GM19035 (cell line): ENCODE data around the gene TIFAB.
"Not testable (repeated sequence)": the region's sequence is repeated elsewhere in the genome, so short reads cannot be mapped to it uniquely, and the experiment has no call there.

Source experiments
- ATAC-seq: cut with Tn5 transposase; IDR thresholded peaks from one replicate; pipeline ENCODE4 v1.9.1; 2021; ENCODE audit not compliant: unreplicated experiment

The TIFAB gene, protein sequence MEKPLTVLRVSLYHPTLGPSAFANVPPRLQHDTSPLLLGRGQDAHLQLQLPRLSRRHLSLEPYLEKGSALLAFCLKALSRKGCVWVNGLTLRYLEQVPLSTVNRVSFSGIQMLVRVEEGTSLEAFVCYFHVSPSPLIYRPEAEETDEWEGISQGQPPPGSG

DNA sequence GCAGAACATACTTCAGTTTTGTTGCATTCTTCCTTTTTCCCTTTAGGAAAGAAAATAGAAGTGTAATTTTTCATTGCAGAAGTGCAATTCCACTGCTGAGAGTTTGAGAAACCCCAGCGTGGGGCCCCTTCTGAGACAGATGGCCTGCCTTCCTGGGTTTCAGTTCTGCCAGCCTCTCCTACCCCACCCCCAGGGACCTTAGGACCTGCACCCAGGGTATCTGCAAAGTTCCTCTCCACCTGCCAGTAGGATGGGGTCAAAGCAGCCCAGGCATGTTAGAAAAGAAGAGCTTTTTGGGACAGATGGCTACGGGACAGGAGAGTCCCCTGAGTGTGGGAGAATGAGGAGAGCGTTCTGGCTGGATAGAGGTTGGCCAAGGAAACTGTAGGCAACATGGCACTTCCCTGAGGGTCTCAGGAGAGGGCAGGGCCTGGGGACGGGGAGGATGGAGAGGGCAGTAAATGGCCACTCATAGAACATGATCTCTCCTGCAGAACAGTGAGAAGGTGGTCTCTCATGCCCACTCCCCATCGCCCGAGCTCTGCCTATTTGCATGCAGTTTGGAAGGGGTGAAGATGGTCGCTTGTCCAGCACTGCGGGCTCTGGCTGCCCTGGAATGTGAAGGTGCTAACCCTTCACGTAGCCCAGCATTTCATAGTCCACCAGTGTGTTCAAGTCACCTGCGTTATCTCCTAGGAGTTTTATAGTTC lies at the start of gene TIFAB:
TSS of gene TIFAB (minus strand) at position 31 of the 710 bp plus-strand sequence. CDS start 2,412 bp downstream, outside the sequence.
- ATAC-seq: no peak

DNA sequence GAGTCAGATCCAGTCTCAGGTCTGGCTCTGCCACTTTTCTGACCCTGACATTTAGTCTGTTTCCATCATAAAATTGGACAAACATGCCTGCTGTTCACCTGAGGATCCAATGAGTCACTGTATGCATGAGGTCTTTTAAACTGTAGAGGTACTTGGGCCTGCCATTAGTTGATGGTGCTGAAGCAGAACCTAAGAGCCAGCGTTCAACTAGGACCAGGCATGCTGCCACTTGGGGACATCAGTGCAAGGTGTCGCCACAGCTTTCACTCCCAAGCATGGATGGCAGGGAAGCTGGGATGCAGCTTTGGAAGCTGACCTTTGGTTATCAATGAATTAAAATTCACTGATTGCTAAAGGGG lies 46.5 kb upstream of the TIFAB start:
- no peak for ATAC-seq

DNA sequence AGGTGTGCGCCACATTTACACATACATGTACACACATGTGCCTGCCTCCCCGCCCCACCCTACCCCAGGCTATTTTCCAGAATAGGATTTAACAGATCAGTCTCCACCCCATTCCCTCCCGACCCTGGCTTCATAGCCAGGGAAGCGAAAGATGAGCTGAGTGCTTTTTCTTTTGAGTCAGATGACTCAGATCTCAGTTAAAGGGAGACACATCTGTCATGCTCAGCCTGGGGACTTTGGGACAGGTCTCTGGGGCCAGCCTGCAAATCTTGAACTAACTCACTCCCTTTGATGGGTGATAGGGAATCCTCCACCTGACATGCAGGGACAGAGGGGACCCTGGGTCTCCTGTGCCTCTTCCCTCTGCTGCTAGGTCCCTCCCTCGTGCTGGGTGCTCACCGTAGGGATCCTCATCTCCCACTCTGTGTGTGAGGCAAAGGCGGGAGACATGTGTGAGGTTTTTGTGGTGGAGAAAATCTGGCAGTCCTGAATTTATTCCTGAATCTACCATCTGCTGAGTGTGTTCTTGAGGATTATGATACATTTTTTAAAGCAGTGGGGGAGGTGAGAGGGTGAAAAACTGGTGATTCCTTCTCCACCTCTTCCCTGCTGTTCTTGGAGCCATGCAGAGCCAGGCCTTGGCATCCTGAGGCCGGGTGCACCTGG lies 46.0 kb upstream of the TIFAB start:
- ATAC-seq: no peak

DNA sequence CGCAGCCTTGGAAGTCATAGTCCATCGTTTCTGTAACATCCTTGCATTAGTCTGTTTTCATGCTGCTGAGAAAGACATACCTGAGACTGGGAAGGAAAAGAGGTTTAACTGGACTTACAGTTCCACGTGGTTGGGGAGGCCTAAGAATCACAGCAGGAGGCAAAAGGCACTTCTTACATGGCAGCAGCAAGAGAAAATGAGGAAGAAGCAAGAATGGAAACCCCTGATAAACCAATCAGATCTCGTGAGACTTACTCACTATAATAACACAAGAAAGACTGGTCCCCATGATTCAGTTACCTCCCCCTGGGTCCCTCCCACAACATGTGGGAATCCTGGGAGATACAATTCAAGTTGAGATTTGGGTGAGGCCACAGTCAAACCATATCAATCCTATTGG lies 43.4 kb upstream of the TIFAB start:
- ATAC-seq: not testable (repeated sequence)

DNA sequence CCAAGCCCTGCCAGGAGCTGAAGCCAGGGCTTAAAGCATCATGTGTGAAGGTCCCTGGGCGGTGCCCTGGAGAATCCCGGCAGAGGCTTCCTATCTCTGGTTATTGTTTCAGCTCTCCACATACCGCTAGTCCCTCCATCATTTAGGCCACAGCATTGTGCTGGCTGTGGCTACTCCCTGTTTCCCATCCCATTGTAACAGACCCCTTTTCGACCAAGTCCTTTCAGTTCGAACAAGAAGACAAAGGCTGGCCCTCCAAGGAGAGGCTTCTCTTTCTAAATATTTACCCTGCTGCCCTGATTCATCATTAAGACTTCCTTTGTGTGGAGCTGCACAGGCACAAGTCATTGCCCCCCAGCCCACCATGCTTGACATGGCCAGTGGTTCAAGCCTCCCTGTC lies 42.0 kb upstream of the TIFAB start:
- ATAC-seq: no peak

DNA sequence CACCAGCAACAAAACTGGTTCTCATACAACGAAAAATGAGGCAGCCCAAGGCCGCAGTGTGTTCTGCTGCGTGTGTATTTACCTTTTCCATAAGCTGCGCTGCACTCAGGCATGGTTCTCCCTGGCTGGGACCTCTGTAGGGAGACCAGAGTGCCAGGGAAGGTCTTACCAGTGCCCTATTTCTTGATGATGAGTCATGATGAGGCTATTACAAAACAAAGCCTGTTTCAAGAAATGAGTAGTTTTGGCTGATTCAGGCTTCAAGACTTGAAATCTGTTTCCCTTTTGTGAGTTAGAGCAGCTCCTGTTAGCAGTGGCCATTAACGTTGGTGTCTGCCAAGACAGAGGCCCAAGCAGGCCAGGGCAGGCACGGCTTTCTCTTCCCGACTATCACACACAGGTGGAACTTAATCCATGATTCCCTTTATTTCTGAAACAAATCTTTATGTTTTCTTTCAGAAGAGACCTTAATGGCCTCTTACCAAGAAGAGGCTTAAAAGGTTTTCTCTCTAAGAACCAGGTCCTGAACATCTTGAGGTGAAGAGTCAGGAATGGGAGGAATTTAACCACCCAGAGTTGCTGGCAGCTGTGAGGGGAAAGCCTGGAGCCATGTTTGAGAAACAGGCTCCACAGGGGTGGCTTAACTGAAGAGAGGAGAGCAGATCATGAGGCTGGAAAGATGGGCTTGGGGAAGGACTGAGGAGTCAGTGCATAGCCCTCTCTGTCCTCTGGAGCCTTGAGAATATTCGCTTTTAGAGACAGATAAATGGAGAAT lies 41.4 kb upstream of the TIFAB start:
- no peak for ATAC-seq

DNA sequence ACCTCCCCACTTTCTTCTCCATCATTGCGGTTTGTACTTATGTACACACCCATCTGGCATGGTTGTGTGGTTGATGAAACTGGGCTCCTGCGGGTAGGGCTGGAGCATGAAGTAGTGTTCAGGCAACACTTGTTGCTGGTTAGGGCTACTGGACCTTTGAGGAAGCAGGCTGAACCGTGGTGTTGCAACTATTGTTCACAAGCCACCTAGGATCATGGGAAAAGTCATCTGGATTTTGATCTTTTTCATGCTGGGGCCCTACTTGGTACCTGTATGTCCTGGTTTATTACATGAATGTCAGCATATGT lies 40.1 kb upstream of the TIFAB start:
- ATAC-seq: no peak

DNA sequence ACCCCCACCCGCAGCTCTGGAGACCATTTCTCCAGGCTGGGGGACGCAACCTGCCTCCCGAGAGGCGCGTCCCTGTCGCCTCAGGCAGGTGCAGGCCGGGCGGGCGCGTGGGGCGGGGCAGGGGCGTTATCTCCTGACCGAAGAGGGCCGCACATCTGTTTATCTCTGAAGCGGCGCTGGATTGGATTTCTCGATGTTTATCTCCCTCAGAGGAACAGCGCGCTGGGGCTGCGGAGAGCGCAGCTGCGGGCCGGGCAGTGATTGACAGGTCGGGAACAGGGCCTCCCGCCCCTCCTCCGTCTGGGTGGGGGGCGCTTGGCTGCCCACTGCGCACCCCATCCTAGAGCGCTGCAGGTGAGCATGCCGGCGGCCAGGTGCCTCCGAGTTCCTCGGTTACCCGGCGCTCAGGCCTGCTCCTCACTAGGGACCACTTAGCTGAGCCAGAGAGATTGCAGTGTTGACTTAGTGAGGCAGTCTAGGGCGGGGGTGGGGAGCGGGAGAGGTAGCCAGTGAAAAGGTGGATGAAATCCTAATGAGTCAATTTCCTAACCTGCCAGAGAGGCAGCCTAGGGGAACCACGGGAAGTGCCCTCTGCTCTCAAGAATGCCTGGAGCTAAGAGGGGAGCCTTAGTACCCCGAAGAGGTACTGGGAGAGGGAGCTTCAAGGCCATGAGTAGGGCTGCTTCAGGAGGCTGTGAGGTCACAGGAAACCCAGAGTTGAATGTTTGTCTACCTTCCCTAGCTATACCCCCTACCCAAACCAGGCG lies 39.6 kb upstream of the TIFAB start:
- ATAC-seq: no peak

DNA sequence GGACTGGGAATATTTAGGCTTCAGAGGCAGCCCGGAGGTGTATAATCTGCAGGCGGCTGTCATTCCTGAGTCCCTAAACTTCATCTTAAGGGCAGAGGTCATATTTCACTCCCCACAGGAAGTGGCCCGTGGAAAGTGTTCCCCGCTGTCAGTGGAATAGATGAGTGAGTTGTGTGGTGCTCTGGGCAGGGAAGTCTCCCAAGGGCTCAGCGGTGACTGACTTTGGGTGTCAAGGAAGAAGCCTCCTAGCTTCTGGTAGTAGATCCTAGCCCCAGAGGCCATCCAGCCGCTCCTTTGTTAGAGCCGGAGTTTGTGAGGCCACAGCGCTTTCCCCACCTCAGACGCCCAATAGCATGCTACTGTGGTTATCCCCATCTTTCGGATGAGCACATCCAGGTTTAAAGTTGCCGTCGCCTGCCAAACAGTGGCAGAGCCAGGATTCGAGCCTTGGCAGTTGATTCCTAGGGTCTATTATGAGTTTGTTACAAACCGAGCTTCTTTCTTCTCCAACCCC lies 38.9 kb upstream of the TIFAB start:
- no peak for ATAC-seq

DNA sequence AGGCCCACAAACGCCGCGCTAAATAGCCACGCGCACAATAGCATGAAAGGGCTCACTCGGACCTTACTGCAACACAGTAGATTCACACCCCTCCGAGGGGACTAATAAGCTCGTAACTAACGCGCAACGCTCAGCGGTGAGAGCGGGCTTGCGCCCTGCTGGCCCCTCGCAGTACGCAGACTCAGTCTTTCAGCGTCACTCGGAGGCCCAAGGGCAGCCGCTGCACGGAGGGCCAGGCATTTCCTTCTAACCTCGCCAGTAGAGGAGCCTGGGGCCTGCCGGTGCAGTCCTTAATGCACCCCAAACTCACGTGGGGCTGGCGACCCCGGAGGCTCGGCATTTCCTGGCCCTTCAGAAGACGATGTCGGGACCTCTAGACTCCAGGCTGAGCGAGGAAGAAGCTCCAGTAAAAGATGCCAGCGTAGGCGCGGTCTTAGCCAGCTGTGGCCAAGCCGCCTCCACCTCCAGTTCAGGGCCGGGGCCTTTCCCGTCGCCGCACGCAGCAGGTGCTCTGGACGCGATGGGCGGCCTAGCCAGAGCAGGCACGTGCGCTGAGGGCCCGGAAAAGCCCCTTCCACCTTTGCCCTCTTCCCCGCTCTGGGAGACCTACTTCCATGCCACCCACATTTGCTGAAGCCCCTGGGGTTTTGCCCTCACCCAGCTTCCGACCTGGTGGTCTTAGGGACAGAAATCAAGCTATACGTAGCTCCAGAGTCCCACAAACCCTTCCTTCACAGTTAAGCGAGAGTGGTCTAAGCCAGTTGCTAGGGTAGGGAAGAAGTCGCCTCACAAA lies 38.3 kb upstream of the TIFAB start:
- no peak for ATAC-seq

DNA sequence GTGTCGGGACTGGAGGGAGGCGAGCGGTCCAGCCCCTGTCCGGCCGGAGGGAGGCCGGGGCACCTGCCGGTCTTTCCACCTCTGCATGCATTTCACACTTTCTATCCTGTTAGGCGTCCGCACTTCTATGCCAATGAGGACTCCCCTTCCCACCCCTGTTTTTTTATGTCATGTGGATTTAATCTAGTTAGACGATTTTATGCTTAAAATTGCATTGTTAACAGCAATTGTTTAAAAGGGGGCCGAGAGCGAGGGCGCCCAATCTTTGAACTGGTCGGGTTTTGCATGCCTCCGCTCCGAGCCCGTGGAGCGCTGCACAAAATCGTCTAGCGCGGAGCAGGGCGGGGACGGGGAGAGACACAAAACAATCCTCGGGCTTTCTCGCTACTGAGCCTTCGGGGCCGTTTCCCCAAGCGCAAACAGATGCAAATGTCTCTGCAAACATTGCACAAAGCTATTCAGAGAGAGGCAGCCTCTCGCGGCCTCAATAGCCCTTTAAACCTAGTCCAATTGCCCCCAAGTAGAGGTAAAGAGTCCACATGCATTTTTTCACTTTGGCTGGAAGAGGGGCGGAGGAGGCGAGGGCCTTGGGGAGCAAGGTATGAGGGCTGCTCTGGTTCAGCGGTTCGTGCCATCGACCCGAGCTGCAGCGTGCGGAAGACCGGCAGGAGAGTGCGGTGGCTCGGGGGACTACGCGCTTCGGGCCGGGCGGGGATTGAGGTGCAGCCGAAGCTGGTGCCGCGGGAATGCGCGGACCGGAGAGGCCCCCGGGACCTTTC lies 37.5 kb upstream of the TIFAB start:
- no peak for ATAC-seq

DNA sequence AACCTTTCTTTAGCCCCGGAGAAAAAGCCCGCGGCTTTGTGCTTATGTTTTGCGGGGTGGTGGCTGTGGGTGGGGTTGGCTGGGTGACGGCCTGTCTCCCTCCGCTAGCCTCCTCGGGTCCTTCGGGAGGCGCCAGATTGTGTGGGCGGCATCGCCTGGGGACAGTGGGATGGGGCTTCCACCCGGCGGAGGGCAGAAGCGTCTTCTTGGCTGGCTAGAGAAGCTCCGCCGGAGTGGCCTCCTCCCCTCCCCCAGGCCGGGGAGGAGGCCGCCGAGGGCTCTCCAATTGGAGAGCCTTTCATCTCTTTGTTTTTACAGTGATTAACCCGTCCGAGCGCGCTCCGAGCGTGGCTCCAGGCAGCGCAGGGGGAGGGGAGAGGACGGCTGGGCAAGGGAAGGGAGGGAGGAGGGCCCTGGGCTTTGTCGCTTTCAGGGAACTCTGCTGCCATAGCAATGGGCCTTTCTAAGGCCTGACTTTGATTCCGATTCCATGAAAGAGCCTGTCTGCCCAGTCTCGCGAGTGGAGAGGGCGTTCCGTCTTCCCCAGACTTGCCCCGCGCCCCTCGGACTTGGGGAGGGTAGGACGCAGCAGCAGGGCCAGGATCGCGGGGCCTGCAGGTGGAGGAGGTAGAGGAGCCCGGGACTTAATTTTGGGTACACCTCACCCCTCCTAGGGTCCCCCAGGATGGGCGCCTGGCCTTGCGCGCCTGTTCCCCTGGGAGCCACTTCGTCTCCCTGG lies 36.7 kb upstream of the TIFAB start:
- ATAC-seq: no peak

DNA sequence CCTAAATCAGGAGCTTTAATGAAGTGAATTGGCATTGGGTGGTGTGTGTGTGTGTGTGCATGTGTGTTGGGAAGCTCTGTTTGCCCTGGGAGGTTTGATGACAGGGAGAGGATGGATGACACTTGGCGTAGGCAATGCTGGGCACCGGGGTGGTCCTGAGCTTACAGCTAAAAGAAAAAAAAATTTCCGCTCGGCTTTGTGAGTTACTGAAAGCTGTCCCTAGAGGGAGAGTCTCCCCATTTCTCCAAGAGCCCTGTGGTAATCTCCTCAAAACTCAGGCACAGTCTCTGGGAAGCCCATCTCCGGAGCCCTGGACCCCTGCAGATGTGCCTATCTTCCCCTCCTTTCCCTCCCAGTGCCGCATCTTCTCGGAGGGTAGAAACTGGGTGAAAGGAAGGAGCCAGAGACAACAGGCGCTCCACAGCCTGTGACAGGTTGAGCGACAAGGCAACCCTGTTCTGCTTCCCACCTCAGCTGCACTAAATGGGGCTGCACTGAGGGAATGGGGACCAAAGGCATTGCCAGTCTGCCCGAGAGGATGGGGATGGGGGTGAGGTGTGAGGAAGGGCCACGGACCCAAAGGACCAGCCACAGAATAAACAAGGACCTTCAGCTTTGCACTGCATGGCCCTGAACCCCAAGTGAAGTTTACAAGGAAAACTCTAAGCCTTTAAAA lies 35.8 kb upstream of the TIFAB start:
- no peak for ATAC-seq

DNA sequence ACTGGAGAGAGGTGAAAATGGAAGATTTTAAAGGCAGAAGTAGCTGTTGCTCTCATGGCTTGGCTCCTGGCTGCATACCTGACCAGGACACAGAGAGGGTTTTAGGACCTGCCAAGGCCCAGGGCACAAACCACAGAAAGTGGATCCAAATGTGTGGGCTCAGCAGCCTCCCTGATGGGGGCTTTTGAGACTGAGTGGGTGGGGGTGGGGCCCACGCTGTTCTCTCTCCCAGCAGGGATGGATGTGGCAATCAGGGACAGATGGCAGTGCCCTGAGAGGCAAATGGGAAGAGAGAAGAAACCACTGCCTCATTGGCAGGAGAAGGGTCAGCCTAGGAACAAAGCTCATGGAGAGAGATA lies 34.9 kb upstream of the TIFAB start:
- ATAC-seq: no peak

DNA sequence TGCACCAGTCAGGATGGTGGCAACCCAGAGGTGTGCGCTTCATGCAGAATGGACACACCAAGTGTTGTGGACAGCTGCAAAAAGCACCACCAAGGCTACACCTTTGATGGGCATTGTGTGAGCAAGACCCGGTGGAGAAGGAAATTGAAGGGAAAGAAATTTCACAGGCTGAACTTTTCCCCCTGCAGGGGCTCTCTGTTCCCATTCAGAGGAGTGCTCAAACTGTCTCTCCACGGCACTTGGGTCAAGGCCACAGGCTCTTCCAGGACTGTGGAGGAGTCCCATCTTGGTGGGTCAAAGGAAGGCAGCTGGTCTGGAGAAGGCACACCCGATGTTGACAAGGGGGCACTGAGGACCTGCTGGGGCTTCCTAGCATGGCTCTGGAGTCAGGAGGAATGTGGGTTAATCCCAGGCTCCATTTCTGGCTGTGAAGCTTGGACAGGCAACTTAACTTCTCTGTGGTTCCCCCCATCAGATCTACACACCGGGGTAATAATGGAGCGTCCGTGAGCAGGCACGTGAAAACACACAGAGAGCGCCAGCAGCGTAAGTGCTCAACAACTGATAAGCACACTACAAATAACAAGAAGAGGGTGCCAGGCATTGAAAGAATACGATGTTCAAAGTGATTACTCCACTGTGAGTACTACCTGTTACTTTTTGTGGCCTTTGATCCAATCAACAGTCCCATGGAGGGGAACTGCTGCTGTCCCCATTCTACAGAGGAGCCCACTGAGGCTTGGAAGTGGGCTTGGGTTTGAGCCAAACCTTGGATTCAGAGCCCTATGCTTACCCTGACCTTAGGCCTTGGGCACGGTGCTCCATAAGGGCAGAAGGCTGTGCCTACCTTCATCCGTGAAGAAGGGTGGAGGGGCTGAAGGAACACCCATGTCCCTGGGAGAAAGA lies 34.2 kb upstream of the TIFAB start:
- ATAC-seq: no peak

DNA sequence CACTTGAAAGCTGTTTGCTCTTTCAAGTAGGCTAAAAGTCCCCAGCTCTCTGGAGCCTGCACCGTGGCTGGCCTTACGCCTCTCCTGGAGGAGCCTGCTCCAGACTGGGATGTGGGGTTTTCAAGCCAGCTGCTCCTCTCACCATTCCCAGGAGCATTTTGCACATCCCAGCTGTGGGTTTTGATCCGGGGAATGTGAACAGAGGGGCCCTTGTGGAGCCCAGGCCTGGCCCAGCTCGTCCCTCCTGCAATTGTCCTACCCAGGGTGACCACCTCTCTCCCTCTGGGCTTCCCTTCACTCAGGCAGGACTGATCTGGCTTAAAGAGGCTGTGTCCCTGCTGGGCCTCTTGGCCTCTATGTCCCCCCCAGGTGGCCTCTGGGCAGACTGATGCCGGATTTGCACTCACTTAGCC lies 32.5 kb upstream of the TIFAB start:
- ATAC-seq: no peak

DNA sequence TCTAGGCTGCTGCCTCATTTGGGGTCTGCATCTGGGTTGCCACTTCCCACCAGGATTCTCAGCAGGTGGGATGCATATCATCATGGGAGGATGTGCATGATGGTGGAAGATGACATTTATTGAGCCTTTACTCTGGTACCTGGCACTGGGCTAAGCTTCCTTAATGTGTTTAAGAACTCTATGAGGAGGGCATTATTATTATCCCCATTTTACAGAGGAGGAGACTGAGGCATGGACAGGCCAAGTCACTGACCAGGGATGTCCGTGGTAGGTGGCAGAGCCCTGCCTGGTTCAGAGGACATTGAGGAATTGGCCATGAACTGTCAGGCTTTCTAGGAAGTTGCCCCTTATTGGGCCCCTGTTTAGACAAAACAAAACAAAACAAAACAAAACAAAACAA lies 31.1 kb upstream of the TIFAB start:
- ATAC-seq: no peak
